AG10803 (cell line): ENCODE data around the gene CDK19.

Experiments used
- DNase-seq: peaks from one replicate; pipeline ENCODE4 v3.0.0; 2010; ENCODE audit warnings: low read depth
- H3K4me3 ChIP-seq: 2 replicates; pipeline ENCODE4 v1.5.1; 2011; ENCODE audit warnings: mild to moderate bottlenecking, low read length, control low read depth
- TF ChIP-seq, protein P1 (sequence below): conservative IDR thresholded peaks from 2 replicates; pipeline ENCODE4 v1.5.1; 2011; ENCODE audit warnings: mild to moderate bottlenecking, low read length, control low read depth, inconsistent platforms

The CDK19 gene

DNA sequence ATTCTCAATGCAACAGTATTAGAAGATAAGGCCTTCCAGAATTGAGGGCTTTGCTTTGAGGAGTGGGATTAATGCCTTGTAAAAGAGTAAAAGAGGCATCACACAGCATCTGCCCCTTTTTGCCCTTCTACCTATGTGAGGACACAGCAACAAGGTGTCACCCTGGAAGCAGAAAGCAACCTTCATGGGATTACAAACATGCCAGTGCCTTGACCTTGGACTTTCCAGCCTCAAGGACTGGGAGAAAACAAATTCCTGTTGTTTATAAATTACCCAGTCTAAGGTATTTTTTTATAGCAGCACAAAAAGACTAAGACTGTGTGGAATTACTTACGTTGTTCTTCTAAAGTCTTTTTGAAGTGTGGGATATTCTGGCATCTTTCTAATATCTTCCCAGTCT is 188.8 kb downstream of the CDK19 start:
- TF ChIP-seq, protein P1, sequence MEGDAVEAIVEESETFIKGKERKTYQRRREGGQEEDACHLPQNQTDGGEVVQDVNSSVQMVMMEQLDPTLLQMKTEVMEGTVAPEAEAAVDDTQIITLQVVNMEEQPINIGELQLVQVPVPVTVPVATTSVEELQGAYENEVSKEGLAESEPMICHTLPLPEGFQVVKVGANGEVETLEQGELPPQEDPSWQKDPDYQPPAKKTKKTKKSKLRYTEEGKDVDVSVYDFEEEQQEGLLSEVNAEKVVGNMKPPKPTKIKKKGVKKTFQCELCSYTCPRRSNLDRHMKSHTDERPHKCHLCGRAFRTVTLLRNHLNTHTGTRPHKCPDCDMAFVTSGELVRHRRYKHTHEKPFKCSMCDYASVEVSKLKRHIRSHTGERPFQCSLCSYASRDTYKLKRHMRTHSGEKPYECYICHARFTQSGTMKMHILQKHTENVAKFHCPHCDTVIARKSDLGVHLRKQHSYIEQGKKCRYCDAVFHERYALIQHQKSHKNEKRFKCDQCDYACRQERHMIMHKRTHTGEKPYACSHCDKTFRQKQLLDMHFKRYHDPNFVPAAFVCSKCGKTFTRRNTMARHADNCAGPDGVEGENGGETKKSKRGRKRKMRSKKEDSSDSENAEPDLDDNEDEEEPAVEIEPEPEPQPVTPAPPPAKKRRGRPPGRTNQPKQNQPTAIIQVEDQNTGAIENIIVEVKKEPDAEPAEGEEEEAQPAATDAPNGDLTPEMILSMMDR = no peak
- no peak overlapping the region for H3K4me3 ChIP-seq
- no peak for DNase-seq

DNA sequence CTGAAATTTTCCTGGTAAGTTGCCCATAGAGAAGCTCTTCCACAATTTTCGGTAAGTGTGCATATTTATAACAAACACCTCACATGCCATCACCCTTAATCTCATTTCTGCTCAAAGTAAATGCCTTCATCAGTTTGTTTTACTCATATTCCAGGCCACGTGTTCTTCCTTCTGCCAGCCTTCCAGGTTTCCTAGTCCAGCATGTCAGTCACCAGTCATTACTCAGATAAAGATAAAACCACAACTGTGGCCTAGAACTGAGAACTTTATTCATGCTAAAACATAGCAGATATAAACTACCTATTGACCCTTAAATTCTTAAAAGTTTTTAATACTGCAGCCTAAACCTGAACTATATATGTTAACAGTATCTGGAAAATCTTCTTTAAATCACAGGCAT is 189.4 kb downstream of the CDK19 start:
- TF ChIP-seq, protein P1 = no peak
- peak; percentile 8 for DNase-seq
- no peak overlapping the region for H3K4me3 ChIP-seq

DNA sequence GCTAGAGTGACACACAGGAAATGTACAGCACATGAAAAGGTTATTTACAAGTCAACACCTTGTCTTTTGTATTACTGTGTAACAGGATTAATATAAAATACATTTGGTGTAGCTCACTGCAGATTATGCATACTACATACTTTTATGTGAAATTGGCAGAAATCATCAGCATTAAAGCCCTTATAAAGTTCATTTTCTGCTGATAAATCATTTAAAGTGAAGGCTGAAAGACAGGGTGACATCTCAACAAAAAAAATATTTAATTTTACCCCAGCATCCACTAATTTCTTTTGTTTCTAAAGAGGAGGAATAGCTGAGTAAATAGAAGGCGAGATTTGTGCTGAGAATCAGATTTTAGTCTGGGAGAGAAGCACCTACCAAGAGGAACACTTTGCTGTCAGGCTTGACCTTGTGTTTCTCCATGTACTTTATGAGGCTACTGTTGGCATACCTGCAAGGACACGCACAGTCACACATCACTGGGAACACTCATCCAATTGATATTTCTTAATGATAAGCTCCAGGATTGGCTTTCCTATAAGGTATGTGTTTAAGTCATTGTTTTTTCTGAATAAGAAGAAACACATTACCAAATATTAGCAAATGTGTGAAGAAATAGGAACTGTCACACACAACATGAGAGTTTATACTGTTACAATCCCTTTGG is 192.2 kb downstream of the CDK19 start:
- no peak overlapping the region for H3K4me3 ChIP-seq
- TF ChIP-seq, protein P1 = no peak
- no peak for DNase-seq

DNA sequence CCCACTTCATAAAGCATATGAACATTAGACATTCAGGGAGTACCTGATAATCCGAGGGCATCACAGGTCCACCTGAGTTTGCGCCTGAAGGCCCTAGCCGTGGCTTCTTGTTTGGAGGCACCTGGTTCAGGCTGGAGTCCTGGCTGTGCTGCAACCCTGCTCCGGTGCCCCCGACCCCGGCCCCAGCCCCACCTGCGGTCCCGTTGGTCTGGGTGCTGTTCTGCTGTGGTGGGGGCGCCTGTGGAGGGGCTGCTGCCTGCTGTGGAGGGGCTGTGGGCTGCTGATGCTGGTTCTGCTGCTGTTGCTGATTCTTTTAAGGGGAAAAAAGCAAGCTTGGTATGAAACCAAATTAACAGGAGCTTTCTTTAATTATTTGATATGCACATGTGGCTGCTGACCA is 194.2 kb downstream of the CDK19 start:
- H3K4me3 ChIP-seq = no peak overlapping the region
- DNase-seq = no peak
- TF ChIP-seq, protein P1 = no peak

DNA sequence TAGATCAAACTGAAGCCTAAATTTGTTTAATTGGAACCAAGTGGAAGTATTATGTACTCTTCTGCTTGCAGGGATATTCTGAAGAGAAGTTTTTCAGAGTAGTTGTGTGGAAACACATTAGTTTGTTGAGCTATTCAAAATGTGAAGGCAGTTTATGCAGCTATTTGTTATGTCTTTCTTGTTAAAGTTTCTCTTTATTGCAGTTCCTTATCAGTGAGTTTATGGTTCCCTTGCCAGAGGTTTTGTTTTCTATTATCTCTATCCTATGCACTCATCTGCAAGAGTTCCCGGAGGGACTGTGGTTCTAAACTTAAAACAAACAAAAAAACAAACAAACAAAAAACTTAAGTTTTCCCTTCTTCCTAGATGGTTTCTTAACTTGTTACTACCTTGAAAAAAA is 195.2 kb downstream of the CDK19 start:
- TF ChIP-seq, protein P1 = no peak
- DNase-seq = no peak
- H3K4me3 ChIP-seq = no peak overlapping the region

DNA sequence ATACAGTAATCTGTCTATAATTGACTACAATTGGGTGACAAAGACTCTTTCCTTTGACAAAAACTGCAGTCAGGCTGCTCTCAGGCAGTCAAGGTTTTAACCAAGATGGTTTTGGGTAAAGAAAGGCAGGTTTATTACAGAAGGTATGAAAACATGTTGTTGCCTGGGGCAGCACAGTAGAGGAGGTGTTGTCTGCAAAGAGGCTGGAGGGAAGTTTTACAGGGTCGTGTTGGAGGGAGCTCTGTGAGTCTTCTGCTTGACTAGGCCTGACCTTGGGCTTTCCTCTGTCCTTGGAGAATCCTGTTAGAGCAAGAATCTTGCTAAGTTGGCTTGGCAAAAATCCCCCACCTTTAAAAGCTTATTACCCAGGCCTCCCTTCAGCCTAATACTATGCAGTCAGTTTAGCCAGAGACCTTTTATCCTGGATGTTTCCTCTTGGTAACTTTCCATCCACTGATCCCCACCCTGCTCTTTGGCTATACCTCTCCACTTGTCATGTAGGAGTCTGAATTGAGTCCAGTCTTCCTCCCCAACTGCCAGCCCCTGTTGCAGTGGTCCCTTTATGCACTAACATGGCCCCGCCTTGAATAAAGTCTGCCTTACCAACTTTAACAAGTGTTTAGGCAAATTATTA is 195.9 kb downstream of the CDK19 start:
- no peak for DNase-seq
- no peak overlapping the region for H3K4me3 ChIP-seq
- TF ChIP-seq, protein P1 = no peak

DNA sequence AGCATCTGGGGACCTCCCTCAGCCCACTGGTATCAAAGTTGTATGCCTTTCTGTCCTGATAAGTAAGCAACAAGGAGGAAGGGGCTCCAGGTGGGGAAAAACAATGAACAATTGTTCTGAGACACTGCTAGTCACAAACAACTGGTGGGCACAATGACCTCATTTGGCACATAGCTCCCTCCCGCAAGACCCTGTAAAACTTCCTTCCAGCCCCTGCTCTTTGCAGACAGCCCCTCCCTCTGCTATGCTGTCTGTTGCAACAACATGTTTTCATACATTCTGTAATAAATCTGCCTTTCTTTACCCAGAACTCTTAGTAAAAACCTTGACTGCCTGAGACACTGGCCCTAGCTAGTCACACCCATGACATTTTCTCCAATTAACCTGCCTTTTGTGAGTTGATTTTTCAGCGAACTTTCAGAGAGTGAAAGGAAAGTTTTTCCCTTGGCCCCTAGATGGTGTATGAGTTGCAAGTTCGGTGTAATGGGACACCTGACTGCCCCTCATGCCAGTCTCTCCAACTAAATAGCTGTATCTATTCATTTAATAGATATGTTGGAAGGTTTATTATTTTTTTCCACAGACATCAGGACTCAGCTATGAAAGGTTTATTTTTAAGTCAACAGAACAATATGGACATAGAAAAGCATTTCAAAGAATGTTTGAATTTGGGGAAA is 196.5 kb downstream of the CDK19 start:
- no peak for DNase-seq
- no peak overlapping the region for H3K4me3 ChIP-seq
- TF ChIP-seq, protein P1 = 0 out of 2 replicates have a peak, but pooled peaks have one; percentile 6
